ENCODE measurements around the gene CYS1. TPM values are rescaled to one million over a fixed set of nuclear protein-coding genes. Genes with fewer than 3 reads are reported as not detected.
A peak's percentile ranks its signal among the peaks of the same experiment; 100 is the strongest.

CYS1 gene
- total RNA-seq, 2 donors from 2014 or later = 0.29 to 0.44 TPM

DNA sequence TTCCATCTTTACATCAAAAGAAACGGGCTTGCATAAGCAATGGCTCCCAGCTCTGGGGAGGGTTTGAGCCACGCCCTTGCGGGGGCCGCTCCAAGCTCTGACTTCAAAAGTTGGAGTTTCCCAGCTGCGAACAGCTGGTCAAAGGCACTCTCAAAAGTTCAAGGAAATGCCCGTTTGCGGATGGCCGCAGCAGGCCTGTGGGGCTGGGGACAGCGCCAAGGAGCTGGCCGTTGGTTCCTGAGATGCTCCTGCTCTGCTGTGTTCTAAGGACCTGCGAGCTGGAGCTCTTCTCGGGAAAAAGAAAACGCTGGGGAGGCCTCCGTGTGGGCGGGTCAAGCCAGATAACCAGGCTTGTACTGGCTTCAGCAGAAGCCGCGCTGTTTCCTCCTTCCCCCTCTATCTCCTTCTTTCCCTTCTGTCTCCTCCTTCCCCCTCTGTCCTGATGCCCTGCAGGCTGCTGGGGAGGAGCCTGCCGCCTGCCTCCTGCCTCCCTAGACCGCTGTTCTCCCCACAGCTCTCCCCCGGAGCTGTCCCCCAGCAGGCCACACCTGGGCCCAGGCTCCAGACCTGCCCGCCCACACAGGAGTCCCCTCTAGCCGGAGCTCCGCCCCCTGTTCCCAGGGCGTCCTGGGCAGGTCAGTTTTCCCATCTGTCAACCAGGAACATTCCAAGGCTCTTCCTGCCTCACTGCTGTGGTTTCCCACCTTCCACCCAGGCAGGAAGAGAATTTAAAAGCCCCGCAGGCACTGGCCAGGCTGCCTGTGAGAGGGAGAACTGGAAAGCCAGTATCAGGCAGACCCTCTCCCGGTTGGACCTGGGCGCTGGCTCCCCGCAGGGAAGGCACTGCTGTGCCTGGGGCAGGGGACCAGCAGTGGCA, 22.7 kb downstream of the CYS1 start:
- peak overlapping the region; percentile 38 for H3K9ac ChIP-seq (ENCODE audit: extremely low read depth, low read length, poor library complexity, severe bottlenecking)
- no peaks in the 10 kb centered on the region for H3K4me1 ChIP-seq (ENCODE audit: control insufficient read depth, insufficient read depth, low read length)
- no peaks in the 10 kb centered on the region for H3K9me3 ChIP-seq (ENCODE audit: control insufficient read depth, low read length)
- 10 to 26% methylated on average over 11 to 28 of the region's 28 CpGs for WGBS, 2 experiments (ENCODE audit: insufficient coverage in 1 of 2, insufficient read length in 1 of 2)
- peak overlapping the region; percentile 49 for H3K4me3 Mint-ChIP-seq
- H3K9me3 Mint-ChIP-seq = no peaks in the 10 kb centered on the region
- H3K27ac Mint-ChIP-seq = peak overlapping the region; percentile 81
- H3K4me1 Mint-ChIP-seq = peaks cover 24% of the 10 kb centered on the region
- DNase-seq = peak; percentile 98
- TF ChIP-seq, protein P1, sequence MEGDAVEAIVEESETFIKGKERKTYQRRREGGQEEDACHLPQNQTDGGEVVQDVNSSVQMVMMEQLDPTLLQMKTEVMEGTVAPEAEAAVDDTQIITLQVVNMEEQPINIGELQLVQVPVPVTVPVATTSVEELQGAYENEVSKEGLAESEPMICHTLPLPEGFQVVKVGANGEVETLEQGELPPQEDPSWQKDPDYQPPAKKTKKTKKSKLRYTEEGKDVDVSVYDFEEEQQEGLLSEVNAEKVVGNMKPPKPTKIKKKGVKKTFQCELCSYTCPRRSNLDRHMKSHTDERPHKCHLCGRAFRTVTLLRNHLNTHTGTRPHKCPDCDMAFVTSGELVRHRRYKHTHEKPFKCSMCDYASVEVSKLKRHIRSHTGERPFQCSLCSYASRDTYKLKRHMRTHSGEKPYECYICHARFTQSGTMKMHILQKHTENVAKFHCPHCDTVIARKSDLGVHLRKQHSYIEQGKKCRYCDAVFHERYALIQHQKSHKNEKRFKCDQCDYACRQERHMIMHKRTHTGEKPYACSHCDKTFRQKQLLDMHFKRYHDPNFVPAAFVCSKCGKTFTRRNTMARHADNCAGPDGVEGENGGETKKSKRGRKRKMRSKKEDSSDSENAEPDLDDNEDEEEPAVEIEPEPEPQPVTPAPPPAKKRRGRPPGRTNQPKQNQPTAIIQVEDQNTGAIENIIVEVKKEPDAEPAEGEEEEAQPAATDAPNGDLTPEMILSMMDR (conservative IDR thresholded peaks at IDR 0.05) = no peak
- peak overlapping the region; percentile 68 for H3K4me3 ChIP-seq (ENCODE audit: low read length)
- H3K27me3 Mint-ChIP-seq (ENCODE audit: insufficient read depth) = no peaks in the 10 kb centered on the region
- H3K36me3 Mint-ChIP-seq (ENCODE audit: low read depth) = peaks cover 11% of the 10 kb centered on the region
- peaks cover 22% of the 10 kb centered on the region for H3K36me3 ChIP-seq (ENCODE audit: control insufficient read depth, insufficient read depth, low read length)
- no peak overlapping the region for H3K27ac ChIP-seq (ENCODE audit: low read depth, low read length)
- no peaks in the 10 kb centered on the region for H3K27me3 ChIP-seq (ENCODE audit: control insufficient read depth, insufficient read depth, low read length, poor library complexity, severe bottlenecking)

DNA sequence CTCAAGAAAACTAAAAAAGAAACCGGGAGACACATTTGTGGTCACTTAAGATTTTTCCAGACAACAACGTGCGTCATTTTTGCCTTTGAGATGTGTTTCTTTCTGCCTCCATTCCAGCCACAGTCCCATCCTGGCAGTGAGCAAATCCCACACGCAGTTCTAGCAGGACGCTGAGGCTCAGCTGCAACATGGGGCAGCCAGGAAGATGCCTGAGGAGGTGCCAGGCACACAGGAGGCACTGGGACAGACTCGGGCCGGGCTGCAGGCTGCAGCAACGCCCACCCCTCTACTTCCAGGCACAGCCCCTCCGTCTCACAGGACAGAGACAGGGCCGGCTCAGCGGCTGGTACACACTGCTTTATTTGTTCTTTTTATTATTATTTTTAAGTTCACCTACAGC, 23.8 kb downstream of the CYS1 start:
- Histone ChIP-seq H3K4me1 (ENCODE audit: control insufficient read depth, insufficient read depth, low read length) (no peaks in the 10 kb centered on the region), H3K4me3 (ENCODE audit: low read length) (peak overlapping the region; percentile 68), H3K27me3 (ENCODE audit: control insufficient read depth, insufficient read depth, low read length, poor library complexity, severe bottlenecking) (no peaks in the 10 kb centered on the region), H3K27ac (ENCODE audit: low read depth, low read length) (no peak overlapping the region), H3K9me3 (ENCODE audit: control insufficient read depth, low read length) (no peaks in the 10 kb centered on the region), H3K36me3 (ENCODE audit: control insufficient read depth, insufficient read depth, low read length) (peaks cover 30% of the 10 kb centered on the region), H3K9ac (ENCODE audit: extremely low read depth, low read length, poor library complexity, severe bottlenecking) (no peak overlapping the region)
- 78 to 82% methylated on average over 8 to 11 of the region's 11 CpGs for WGBS, 2 experiments (ENCODE audit: insufficient coverage in 1 of 2, insufficient read length in 1 of 2)
- Mint-ChIP-seq H3K4me3 (peak overlapping the region; percentile 49), H3K27me3 (ENCODE audit: insufficient read depth) (no peaks in the 10 kb centered on the region), H3K4me1 (peaks cover 24% of the 10 kb centered on the region), H3K9me3 (no peaks in the 10 kb centered on the region), H3K27ac (no peak overlapping the region), H3K36me3 (ENCODE audit: low read depth) (peaks cover 16% of the 10 kb centered on the region)
- TF ChIP-seq, protein P1 (conservative IDR thresholded peaks at IDR 0.05) = no peak
- DNase-seq = no peak

GRCh38 chr2:10054976-10055375, 25.2 kb downstream of the CYS1 start:
- no peaks in the 10 kb centered on the region for H3K27me3 ChIP-seq (ENCODE audit: control insufficient read depth, insufficient read depth, low read length, poor library complexity, severe bottlenecking)
- DNase-seq = no peak
- no peaks in the 10 kb centered on the region for H3K9me3 Mint-ChIP-seq
- H3K4me3 Mint-ChIP-seq = no peak overlapping the region
- TF ChIP-seq, protein P1 (conservative IDR thresholded peaks at IDR 0.05) = no peak
- no peak overlapping the region for H3K4me3 ChIP-seq (ENCODE audit: low read length)
- no peaks in the 10 kb centered on the region for H3K4me1 ChIP-seq (ENCODE audit: control insufficient read depth, insufficient read depth, low read length)
- 91% methylated on average over 3 to 7 of the region's 7 CpGs for WGBS, 2 experiments (ENCODE audit: insufficient coverage in 1 of 2, insufficient read length in 1 of 2)
- no peak overlapping the region for H3K27ac Mint-ChIP-seq
- H3K4me1 Mint-ChIP-seq = peaks cover 24% of the 10 kb centered on the region
- H3K36me3 Mint-ChIP-seq (ENCODE audit: low read depth) = peaks cover 16% of the 10 kb centered on the region
- peaks cover 32% of the 10 kb centered on the region for H3K36me3 ChIP-seq (ENCODE audit: control insufficient read depth, insufficient read depth, low read length)
- H3K27me3 Mint-ChIP-seq (ENCODE audit: insufficient read depth) = no peaks in the 10 kb centered on the region
- H3K27ac ChIP-seq (ENCODE audit: low read depth, low read length) = no peak overlapping the region
- H3K9ac ChIP-seq (ENCODE audit: extremely low read depth, low read length, poor library complexity, severe bottlenecking) = no peak overlapping the region
- H3K9me3 ChIP-seq (ENCODE audit: control insufficient read depth, low read length) = no peaks in the 10 kb centered on the region

Data from endodermal cell (in vitro differentiated cells).